Endothelial cell of umbilical vein (primary cell): ENCODE data around the gene ZNF26.

Experiments used
- CTCF ChIP-seq, 2 donors: IDR thresholded peaks; 1 replicate in 1 of 2; 2 replicates in 1 of 2; pipeline ENCODE4 v1.5.1; 2011; ENCODE audit warnings: low read length in 2 of 2, mild to moderate bottlenecking in 2 of 2, moderate library complexity in 2 of 2, control low read depth in 1 of 2, inconsistent platforms in 1 of 2, low read depth in 1 of 2; ENCODE audit not compliant: insufficient read depth in 1 of 2; ENCODE audit errors: extremely low read depth in 1 of 2
- EZH2 ChIP-seq: IDR thresholded peaks from 2 replicates; pipeline ENCODE4 v1.6.1; 2012; ENCODE audit warnings: borderline replicate concordance, low read depth, mild to moderate bottlenecking, moderate library complexity, low read length, inconsistent platforms; ENCODE audit not compliant: severe bottlenecking
- MAX ChIP-seq: IDR thresholded peaks from 2 replicates; pipeline ENCODE4 v1.6.1; 2011; ENCODE audit not compliant: insufficient read depth, insufficient read length
- POLR2A ChIP-seq: IDR thresholded peaks from 2 replicates; pipeline ENCODE4 v1.6.1; 2012; ENCODE audit warnings: low read depth, mild to moderate bottlenecking, control low read depth, low read length
- POLR2AphosphoS5 ChIP-seq: IDR thresholded peaks from 2 replicates; pipeline ENCODE4 v1.6.1; 2012; ENCODE audit warnings: low read depth, mild to moderate bottlenecking, control low read depth, low read length, moderate library complexity; ENCODE audit not compliant: insufficient read depth

GRCh38 chr12:133046698-133047097 lies 60.5 kb downstream of the ZNF26 start:
- TF ChIP-seq CTCF (IDR thresholded peaks at IDR 0.05; ENCODE audit: extremely low read depth in 1 of 2, insufficient read depth in 1 of 2, low read depth in 1 of 2, low read length in 2 of 2) = no peak
- TF ChIP-seq POLR2AphosphoS5 = no peak
- TF ChIP-seq POLR2A = no peak
- no peak for TF ChIP-seq EZH2
- no peak for TF ChIP-seq MAX
